CD4-positive, CD25-positive, alpha-beta regulatory T cell (primary cell): Measurements from ENCODE around the gene SCYL2. TPM values are rescaled to one million over a fixed set of nuclear protein-coding genes. Genes with fewer than 3 reads are reported as not detected.
"Not testable (repeated sequence)": the region's sequence is repeated elsewhere in the genome, so short reads cannot be mapped to it uniquely, and the experiment has no call there.

Experiments used
- ATAC-seq, 2 donors: fragments of 150-1000 bp; cut with Tn5 transposase; one replicate each; pipeline ENCODE4 v1.10.0; 2021; ENCODE audit warnings: low read depth in 2 of 2, moderate number of reproducible peaks in 2 of 2, moderate library complexity in 1 of 2
- DNase-seq, 3 donors: peaks; one replicate each; pipeline versions ENCODE4 v3.0.0 to v3.0.0-alpha.2; 2012 to 2022; ENCODE audit warnings: mixed read lengths in 1 of 3
- H3K27ac ChIP-seq: one replicate; pipeline ENCODE4 v1.7.0; 2013; ENCODE audit warnings: mild to moderate bottlenecking, low read length; ENCODE audit not compliant: insufficient read depth, poor library complexity, severe bottlenecking
- H3K27me3 ChIP-seq: one replicate; pipeline ENCODE4 v1.7.0; 2013; ENCODE audit warnings: low read length; ENCODE audit not compliant: control insufficient read depth, insufficient read depth
- H3K36me3 ChIP-seq: one replicate; pipeline ENCODE4 v1.7.0; 2013; ENCODE audit warnings: mild to moderate bottlenecking, low read length, moderate library complexity; ENCODE audit not compliant: control insufficient read depth, insufficient read depth
- H3K4me1 ChIP-seq: 2 replicates; pipeline ENCODE4 v1.7.0; 2013; ENCODE audit warnings: mild to moderate bottlenecking, low read length; ENCODE audit not compliant: insufficient read depth, control insufficient read depth, poor library complexity, severe bottlenecking
- H3K4me3 ChIP-seq: one replicate; pipeline ENCODE4 v1.7.0; 2013; ENCODE audit warnings: low read depth, mild to moderate bottlenecking, low read length, moderate library complexity
- H3K9me3 ChIP-seq, 2 experiments: 1 replicate in 1 of 2; 2 replicates in 1 of 2; pipeline ENCODE4 v1.7.0; 2013; ENCODE audit warnings: low read length in 2 of 2, mild to moderate bottlenecking in 1 of 2, moderate library complexity in 1 of 2; ENCODE audit not compliant: control insufficient read depth in 2 of 2
- H3K27ac Mint-ChIP-seq, 3 donors: one replicate each; pipeline ENCODE4 v1.8.0; 2020 to 2022; ENCODE audit warnings: mild to moderate bottlenecking in 3 of 3, mixed read lengths in 3 of 3, moderate library complexity in 2 of 3
- H3K27me3 Mint-ChIP-seq: one replicate; pipeline ENCODE4 v1.8.0; 2022; ENCODE audit warnings: mild to moderate bottlenecking, mixed read lengths
- H3K36me3 Mint-ChIP-seq: one replicate; pipeline ENCODE4 v1.8.0; 2020; ENCODE audit warnings: mixed read lengths
- H3K4me1 Mint-ChIP-seq, 4 donors: one replicate each; pipeline ENCODE4 v1.8.0; 2020 to 2022; ENCODE audit warnings: mixed read lengths in 4 of 4, mild to moderate bottlenecking in 1 of 4
- H3K4me3 Mint-ChIP-seq, 4 donors: one replicate each; pipeline ENCODE4 v1.8.0; 2020 to 2022; ENCODE audit warnings: mild to moderate bottlenecking in 4 of 4, mixed read lengths in 4 of 4, moderate library complexity in 3 of 4
- H3K9me3 Mint-ChIP-seq, 7 donors: one replicate each; pipeline ENCODE4 v1.8.0; 2020 to 2022; ENCODE audit warnings: mixed read lengths in 7 of 7, mild to moderate bottlenecking in 3 of 7, moderate library complexity in 2 of 7
- polyA plus RNA-seq, 4 donors: library from polyadenylated mRNA; unstranded; fragments of 300-500 nt; fragmentation: Illumina TruSeq; gene quantifications; one replicate each; pipeline ENCODE4 v1.2.3, GENCODE V29; 2021
- total RNA-seq: library from RNA; stranded (reverse); gene quantifications from one replicate; pipeline ENCODE4 v1.2.3, GENCODE V29; 2022

The SCYL2 gene
- total and polyA plus RNA-seq, 5 donors from 2014 or later: 17.0 to 41.8 (median 23.0) TPM

- ATAC-seq: no peak
- H3K36me3 ChIP-seq: peaks cover 47% of the 10 kb centered on the region
- no peak for DNase-seq
- H3K27ac Mint-ChIP-seq: peak overlapping the region in 1 of 3 donors; percentile 17
- H3K27me3 ChIP-seq: no peaks in the 10 kb centered on the region
- H3K4me1 Mint-ChIP-seq: peaks cover 0 to 5% (median 4%) of the 10 kb centered on the region in 4 donors
- no peaks in the 10 kb centered on the region for H3K4me1 ChIP-seq
- H3K4me3 ChIP-seq: no peak overlapping the region
- no peak overlapping the region for H3K4me3 Mint-ChIP-seq
- no peaks in the 10 kb centered on the region for H3K27me3 Mint-ChIP-seq
- H3K36me3 Mint-ChIP-seq: peaks cover 62% of the 10 kb centered on the region
- H3K9me3 Mint-ChIP-seq: no peaks in the 10 kb centered on the region
- H3K27ac ChIP-seq: no peak overlapping the region
- no peaks in the 10 kb centered on the region for H3K9me3 ChIP-seq
Measured at GRCh38 chr12:100329800-100330199, 62.8 kb downstream of the SCYL2 start.

- H3K27ac ChIP-seq: no peak overlapping the region
- no peaks in the 10 kb centered on the region for H3K9me3 Mint-ChIP-seq
- H3K27me3 ChIP-seq: no peaks in the 10 kb centered on the region
- H3K4me3 Mint-ChIP-seq: no peak overlapping the region
- no peaks in the 10 kb centered on the region for H3K4me1 ChIP-seq
- H3K4me3 ChIP-seq: no peak overlapping the region
- peaks cover 0 to 8% (median 4%) of the 10 kb centered on the region in 4 donors for H3K4me1 Mint-ChIP-seq
- H3K36me3 Mint-ChIP-seq: peaks cover 78% of the 10 kb centered on the region
- no peaks in the 10 kb centered on the region for H3K27me3 Mint-ChIP-seq
- H3K36me3 ChIP-seq: peaks cover 57% of the 10 kb centered on the region
- ATAC-seq (no peak), DNase-seq (no peak)
- peak overlapping the region; percentile 10 to 62 (median 37) for H3K27ac Mint-ChIP-seq
- H3K9me3 ChIP-seq: no peaks in the 10 kb centered on the region
Measured at GRCh38 chr12:100331871-100332270, 64.9 kb downstream of the SCYL2 start.

DNA sequence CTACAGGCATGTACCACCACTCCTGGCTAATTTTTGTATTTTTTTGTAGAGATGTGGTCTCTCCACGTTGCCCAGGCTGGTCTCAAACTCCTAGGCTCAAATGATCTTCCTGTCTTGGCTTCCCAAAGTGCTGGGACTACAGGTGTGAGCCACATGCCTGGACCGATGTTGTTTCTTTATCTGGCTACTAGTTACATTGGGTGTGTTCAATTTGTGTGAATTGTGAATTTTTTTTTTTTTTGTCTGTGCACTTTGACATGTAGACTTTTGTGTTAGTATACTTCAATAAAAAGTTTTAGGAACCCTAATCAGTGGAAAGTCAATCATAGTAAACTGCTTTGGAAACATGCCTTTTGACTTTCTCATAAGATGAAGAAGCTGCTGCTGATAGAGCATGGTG is 65.9 kb downstream of the SCYL2 start:
- no peak overlapping the region for H3K27ac Mint-ChIP-seq

DNA sequence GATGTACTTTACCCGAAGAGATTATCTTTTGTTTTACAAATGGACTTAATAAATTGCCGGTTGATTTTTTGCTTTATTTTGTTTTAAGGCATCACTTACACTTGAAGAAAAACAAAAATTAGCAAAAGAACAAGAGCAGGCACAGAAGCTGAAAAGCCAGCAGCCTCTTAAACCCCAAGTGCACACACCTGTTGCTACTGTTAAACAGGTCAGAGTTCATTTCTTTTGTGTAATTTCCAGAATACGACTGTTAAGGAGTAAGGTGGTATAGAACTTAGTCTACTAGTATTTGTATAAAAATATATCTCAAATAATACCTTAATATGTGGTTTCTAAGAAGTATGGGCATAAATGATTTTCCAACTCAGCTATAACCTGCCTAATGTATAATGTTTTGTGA is 70.3 kb downstream of the SCYL2 start:
- peaks cover 57% of the 10 kb centered on the region for H3K36me3 ChIP-seq
- no peaks in the 10 kb centered on the region for H3K27me3 ChIP-seq
- ATAC-seq (no peak), DNase-seq (no peak)
- H3K36me3 Mint-ChIP-seq: peaks cover 44% of the 10 kb centered on the region
- H3K4me3 Mint-ChIP-seq: no peak overlapping the region
- H3K4me1 Mint-ChIP-seq: peaks cover 0 to 4% (median 1%) of the 10 kb centered on the region in 4 donors
- H3K27ac Mint-ChIP-seq: no peak overlapping the region
- H3K4me1 ChIP-seq: no peaks in the 10 kb centered on the region
- H3K9me3 Mint-ChIP-seq: peaks cover 0 to under 1% (median 0%) of the 10 kb centered on the region in 7 donors
- H3K27me3 Mint-ChIP-seq: no peaks in the 10 kb centered on the region
- H3K4me3 ChIP-seq: no peak overlapping the region
- H3K9me3 ChIP-seq: no peaks in the 10 kb centered on the region
- no peak overlapping the region for H3K27ac ChIP-seq

More for the DNA sequence above, 65.9 kb downstream of the SCYL2 start:
- Mint-ChIP-seq H3K36me3 (peaks cover 73% of the 10 kb centered on the region), H3K4me3 (no peak overlapping the region), H3K27me3 (no peaks in the 10 kb centered on the region), H3K9me3 (no peaks in the 10 kb centered on the region), H3K4me1 (peaks cover 0 to 6% (median 4%) of the 10 kb centered on the region in 4 donors)
- H3K36me3 ChIP-seq: peaks cover 64% of the 10 kb centered on the region
- no peaks in the 10 kb centered on the region for H3K4me1 ChIP-seq
- DNase-seq (no peak), ATAC-seq (no peak)
- no peaks in the 10 kb centered on the region for H3K9me3 ChIP-seq
- H3K4me3 ChIP-seq: no peak overlapping the region
- H3K27me3 ChIP-seq: no peaks in the 10 kb centered on the region
- H3K27ac ChIP-seq: no peak overlapping the region

GRCh38 chr12:100337727-100338126 is 70.8 kb downstream of the SCYL2 start:
- DNase-seq: no peak
- no peaks in the 10 kb centered on the region for H3K27me3 Mint-ChIP-seq
- H3K27ac Mint-ChIP-seq: no peak overlapping the region
- H3K9me3 ChIP-seq: no peaks in the 10 kb centered on the region
- no peak overlapping the region for H3K4me3 ChIP-seq
- H3K27ac ChIP-seq: no peak overlapping the region
- H3K36me3 ChIP-seq: peaks cover 54% of the 10 kb centered on the region
- H3K4me1 ChIP-seq: no peaks in the 10 kb centered on the region
- H3K4me1 Mint-ChIP-seq: peaks cover 0 to 4% (median 1%) of the 10 kb centered on the region in 4 donors
- H3K27me3 ChIP-seq: no peaks in the 10 kb centered on the region
- H3K9me3 Mint-ChIP-seq: peaks cover 0 to 4% (median 0%) of the 10 kb centered on the region in 7 donors
- ATAC-seq: no peak
- H3K36me3 Mint-ChIP-seq: peaks cover 47% of the 10 kb centered on the region
- H3K4me3 Mint-ChIP-seq: no peak overlapping the region

DNA sequence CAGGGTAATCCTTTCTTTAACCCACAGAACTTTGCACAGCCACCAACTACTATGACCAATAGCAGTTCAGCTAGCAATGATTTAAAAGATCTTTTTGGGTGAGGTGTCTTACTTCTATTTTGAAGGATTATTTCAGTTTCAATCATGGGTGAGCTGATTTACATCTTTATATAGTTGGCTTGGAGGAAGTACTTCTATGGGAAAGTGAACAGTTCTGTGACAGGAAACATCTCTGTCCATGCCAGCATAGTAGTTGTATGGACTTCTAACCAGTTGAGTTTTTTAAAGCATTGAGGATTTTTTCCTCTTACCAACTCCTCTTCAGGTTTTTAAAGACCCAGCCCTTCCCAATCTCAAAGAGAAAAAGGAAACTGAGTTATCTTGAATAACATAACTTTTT is 72.1 kb downstream of the SCYL2 start:
- Histone ChIP-seq H3K36me3 (peaks cover 44% of the 10 kb centered on the region), H3K9me3 (no peaks in the 10 kb centered on the region), H3K4me1 (no peaks in the 10 kb centered on the region), H3K27ac (no peak overlapping the region), H3K27me3 (no peaks in the 10 kb centered on the region), H3K4me3 (no peak overlapping the region)
- DNase-seq (no peak), ATAC-seq (no peak)
- H3K36me3 Mint-ChIP-seq: peaks cover 37% of the 10 kb centered on the region
- peak overlapping the region in 1 of 3 donors; percentile 39 for H3K27ac Mint-ChIP-seq
- H3K9me3 Mint-ChIP-seq: peaks cover 0 to 5% (median 0%) of the 10 kb centered on the region in 7 donors
- H3K4me3 Mint-ChIP-seq: no peak overlapping the region
- H3K27me3 Mint-ChIP-seq: no peaks in the 10 kb centered on the region
- H3K4me1 Mint-ChIP-seq: peaks cover 0 to 2% (median 0%) of the 10 kb centered on the region in 4 donors

DNA sequence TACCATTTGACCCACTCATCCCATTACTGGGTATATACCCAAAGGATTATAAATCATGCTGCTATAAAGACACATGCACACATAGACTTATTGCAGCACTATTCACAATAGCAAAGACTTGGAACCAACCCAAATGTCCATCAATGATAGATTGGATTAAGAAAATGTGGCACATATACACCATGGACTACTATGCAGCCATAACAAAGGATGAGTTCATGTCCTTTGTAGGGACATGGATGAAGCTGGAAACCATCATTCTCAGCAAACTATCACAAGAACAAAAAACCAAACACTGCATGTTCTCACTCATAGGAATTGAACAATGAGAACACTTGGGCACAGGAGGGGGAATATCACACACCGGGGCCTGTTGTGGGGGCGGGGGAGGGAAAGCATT is 75.9 kb downstream of the SCYL2 start:
- not testable (repeated sequence) for H3K27ac ChIP-seq, H3K4me1 ChIP-seq, H3K4me1 Mint-ChIP-seq, H3K9me3 ChIP-seq, H3K27me3 Mint-ChIP-seq, H3K4me3 Mint-ChIP-seq, H3K27me3 ChIP-seq, ATAC-seq, H3K4me3 ChIP-seq, H3K9me3 Mint-ChIP-seq, H3K27ac Mint-ChIP-seq, DNase-seq
- peaks cover 16% of the 10 kb centered on the region for H3K36me3 Mint-ChIP-seq
- peaks cover 14% of the 10 kb centered on the region for H3K36me3 ChIP-seq

GRCh38 chr12:100344351-100344750 is 77.4 kb downstream of the SCYL2 start:
- not testable (repeated sequence) for H3K9me3 ChIP-seq, H3K4me3 ChIP-seq, DNase-seq, H3K4me1 ChIP-seq, H3K9me3 Mint-ChIP-seq, H3K27me3 Mint-ChIP-seq, H3K27ac ChIP-seq, H3K4me3 Mint-ChIP-seq, ATAC-seq, H3K27ac Mint-ChIP-seq, H3K36me3 ChIP-seq, H3K4me1 Mint-ChIP-seq, H3K27me3 ChIP-seq
- H3K36me3 Mint-ChIP-seq: peaks cover 12% of the 10 kb centered on the region
